Measurements from ENCODE around the gene ARL2. TPM values are rescaled to one million over a fixed set of nuclear protein-coding genes. Genes with fewer than 3 reads are reported as not detected.

Gene ARL2
- total RNA-seq, 4 donors from 2014 or later = 90.8 to 165 (median 131) TPM

DNA sequence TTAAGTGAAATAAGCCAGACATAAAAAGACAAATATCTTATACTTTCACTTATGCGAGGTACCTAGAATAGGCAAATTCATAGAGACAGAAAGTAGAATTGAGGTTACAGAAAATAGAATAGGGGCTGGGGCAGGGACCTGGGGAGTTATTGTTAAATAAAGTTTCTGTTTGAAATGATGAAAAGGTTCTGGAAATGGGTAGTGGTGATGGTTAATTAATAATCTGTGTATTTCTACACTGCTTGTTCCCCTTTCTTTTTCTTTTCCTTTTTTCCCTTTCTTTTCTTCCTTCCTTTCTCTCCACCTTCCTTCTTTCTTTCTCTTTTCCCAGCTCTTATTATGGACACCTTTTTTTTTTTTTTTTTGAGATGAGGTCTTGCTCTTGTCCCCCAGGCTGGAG is 41.6 kb downstream of the ARL2 start:
- TF ChIP-seq CTCF (IDR thresholded peaks at IDR 0.05; ENCODE audit: low read depth) = no peak

DNA sequence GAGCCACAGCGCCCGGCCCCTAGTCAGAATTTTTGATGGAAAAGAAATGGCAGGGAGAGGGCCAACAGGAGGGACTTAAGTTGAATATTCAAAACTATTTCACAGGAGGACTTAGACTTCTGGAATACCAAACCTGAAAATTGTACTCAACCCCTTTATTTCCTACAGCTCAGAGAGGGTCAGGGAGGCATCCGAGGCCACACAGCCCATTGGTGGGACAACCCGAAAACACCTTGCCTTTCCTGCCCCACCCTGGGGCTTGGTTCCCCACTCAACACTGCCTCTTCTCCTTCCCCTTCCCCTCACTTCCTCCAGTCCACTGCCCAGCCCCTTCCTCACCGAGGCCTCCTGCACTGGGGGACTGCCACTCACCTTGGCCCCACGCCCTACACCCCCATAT is 43.0 kb downstream of the ARL2 start:
- TF ChIP-seq CTCF (IDR thresholded peaks at IDR 0.05; ENCODE audit: low read depth) = no peak

GRCh38 chr11:65057526-65057925 is 43.6 kb downstream of the ARL2 start:
- TF ChIP-seq CTCF (IDR thresholded peaks at IDR 0.05; ENCODE audit: low read depth) = no peak

GRCh38 chr11:65058012-65058411 is 44.1 kb downstream of the ARL2 start:
- no peak for TF ChIP-seq CTCF (IDR thresholded peaks at IDR 0.05; ENCODE audit: low read depth)

DNA sequence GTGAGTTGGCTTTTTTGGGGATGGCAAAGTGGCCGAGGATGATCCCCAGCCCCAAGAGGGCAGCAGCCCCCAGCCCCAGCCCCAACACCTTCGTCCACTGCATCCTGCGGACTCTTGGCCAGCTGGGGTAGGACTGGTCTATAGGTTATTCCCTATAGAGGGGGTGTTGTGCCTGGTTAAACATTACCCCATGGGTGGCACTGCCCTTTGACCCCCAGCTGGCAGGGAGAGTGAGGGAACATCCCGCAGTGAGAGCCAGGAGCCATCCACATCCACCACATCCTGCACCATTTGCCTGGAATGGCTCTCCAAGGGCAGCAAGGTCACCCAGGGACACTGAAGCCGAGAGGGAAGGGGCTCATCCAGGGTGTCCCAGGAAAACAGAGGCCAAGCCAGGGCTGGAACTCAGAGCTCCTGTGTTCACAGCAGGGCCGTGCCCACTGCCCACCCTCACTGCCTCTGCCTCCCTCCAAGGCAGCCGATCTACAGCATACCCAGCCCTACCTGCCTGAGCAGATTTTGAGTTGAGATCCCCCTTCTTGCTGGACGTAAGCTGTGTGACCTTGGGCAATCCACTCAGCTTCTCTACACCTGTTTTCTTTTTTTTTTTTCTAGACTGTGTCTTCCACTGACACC is 44.6 kb downstream of the ARL2 start, which contains the start of gene NAALADL1:
Gene NAALADL1 (minus strand): TSS at position 135 of the 636 bp plus-strand sequence. CDS start 32 bp downstream, at position 103.
- no peak for TF ChIP-seq CTCF (IDR thresholded peaks at IDR 0.05; ENCODE audit: low read depth)

GRCh38 chr11:65059523-65059922 is 45.6 kb downstream of the ARL2 start:
- no peak for TF ChIP-seq CTCF (IDR thresholded peaks at IDR 0.05; ENCODE audit: low read depth)

DNA sequence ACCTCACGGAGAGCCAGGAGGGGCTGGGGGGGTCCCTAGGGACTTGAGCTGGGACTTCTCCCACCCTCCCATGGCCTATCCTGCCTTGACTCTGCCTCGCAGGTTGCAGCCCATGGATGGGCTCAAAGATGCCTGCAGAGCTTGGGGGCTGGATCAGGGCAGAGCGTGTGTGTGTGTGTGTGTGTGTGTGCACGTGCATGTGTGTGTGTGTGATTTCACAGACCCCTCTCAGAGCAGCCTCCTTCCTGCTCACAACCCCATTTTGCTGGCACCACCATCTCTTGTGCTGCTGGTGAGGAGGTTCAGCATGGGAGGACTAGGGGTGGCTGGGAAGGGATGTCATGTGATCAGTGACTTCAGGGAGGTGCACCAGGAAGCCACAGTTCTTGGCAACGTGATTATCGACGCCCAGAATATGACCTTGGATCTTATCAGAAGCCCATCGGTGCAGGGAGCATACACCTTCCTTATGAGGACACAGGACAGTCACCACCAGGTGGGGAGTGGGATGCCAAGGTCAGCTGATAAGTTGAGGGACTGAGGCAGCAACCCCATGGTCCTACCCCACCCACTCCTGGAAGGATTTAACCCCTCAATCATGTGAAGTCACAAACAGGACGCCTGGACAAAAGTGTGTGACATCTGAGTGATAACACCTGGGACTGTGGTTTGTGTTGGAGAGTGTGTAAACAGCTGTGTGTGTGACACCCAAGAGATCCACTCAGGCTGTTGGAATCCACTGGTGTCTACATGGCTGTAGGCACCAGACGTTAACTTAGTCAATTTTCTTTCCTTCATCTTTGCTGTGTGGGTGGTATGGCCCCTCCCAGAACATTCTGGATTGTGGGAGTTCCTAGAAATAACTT is 46.2 kb downstream of the ARL2 start:
- no peak for TF ChIP-seq CTCF (IDR thresholded peaks at IDR 0.05; ENCODE audit: low read depth)

All from subcutaneous adipose tissue (tissue), 4 donors.